H9 (cell line): ENCODE data around the gene CDK5R1. TPM values are rescaled to one million over a fixed set of nuclear protein-coding genes. Genes with fewer than 3 reads are reported as not detected.

Source experiments
- DNase-seq: peaks from one replicate; pipeline ENCODE4 v3.0.0-alpha.2; 2017
- H2AFZ ChIP-seq: one replicate; pipeline ENCODE4 v1.6.1; 2013; ENCODE audit warnings: mild to moderate bottlenecking, low read length, control low read depth, moderate library complexity
- H2AK5ac ChIP-seq: 2 replicates; pipeline ENCODE4 v1.6.1; 2013; ENCODE audit warnings: low read length, control low read depth, mixed read lengths; ENCODE audit not compliant: insufficient read length
- H2BK120ac ChIP-seq: one replicate; pipeline ENCODE4 v1.6.1; 2013; ENCODE audit warnings: low read depth, mild to moderate bottlenecking, low read length, control low read depth, inconsistent platforms; ENCODE audit not compliant: poor library complexity, severe bottlenecking
- H2BK12ac ChIP-seq: 2 replicates; pipeline ENCODE4 v1.6.1; 2013; ENCODE audit warnings: low read length, control low read depth, mixed read lengths, low read depth; ENCODE audit not compliant: insufficient read length
- H2BK15ac ChIP-seq: 2 replicates; pipeline ENCODE4 v1.6.1; 2013; ENCODE audit warnings: low read depth, low read length, control low read depth
- H2BK20ac ChIP-seq: one replicate; pipeline ENCODE4 v1.6.1; 2013; ENCODE audit warnings: low read depth, mild to moderate bottlenecking, low read length, control low read depth, inconsistent platforms; ENCODE audit not compliant: poor library complexity, severe bottlenecking
- H2BK5ac ChIP-seq: 2 replicates; pipeline ENCODE4 v1.6.1; 2013; ENCODE audit warnings: low read length, control low read depth, mixed read lengths; ENCODE audit not compliant: insufficient read length
- H3K14ac ChIP-seq: 2 replicates; pipeline ENCODE4 v1.6.1; 2013; ENCODE audit warnings: low read length, control low read depth; ENCODE audit not compliant: insufficient read depth
- H3K18ac ChIP-seq: 2 replicates; pipeline ENCODE4 v1.6.1; 2013; ENCODE audit warnings: low read depth, mild to moderate bottlenecking, mixed read lengths, low read length, control low read depth; ENCODE audit not compliant: insufficient read length
- H3K23ac ChIP-seq: 2 replicates; pipeline ENCODE4 v1.6.1; 2013; ENCODE audit warnings: low read length, control low read depth, mixed read lengths, low read depth; ENCODE audit not compliant: insufficient read length
- H3K23me2 ChIP-seq: 2 replicates; pipeline ENCODE4 v1.6.1; 2013; ENCODE audit warnings: low read depth, mild to moderate bottlenecking, mixed read lengths, low read length, control low read depth; ENCODE audit not compliant: insufficient read length, poor library complexity, severe bottlenecking
- H3K27ac ChIP-seq: 2 replicates; pipeline ENCODE4 v1.5.1; 2013; ENCODE audit warnings: low read length, control low read depth, mixed read lengths, low read depth; ENCODE audit not compliant: insufficient read length
- H3K27me3 ChIP-seq: 2 replicates; pipeline ENCODE4 v1.6.1; 2013; ENCODE audit warnings: low read length, control low read depth, inconsistent platforms; ENCODE audit not compliant: insufficient read depth
- H3K4ac ChIP-seq: 2 replicates; pipeline ENCODE4 v1.6.1; 2013; ENCODE audit warnings: low read depth, mild to moderate bottlenecking, control low read depth, inconsistent platforms, low read length, moderate library complexity
- H3K4me1 ChIP-seq: 2 replicates; pipeline ENCODE4 v1.6.1; 2013; ENCODE audit warnings: low read length, control low read depth, inconsistent platforms; ENCODE audit not compliant: insufficient read depth
- H3K4me2 ChIP-seq: 2 replicates; pipeline ENCODE4 v1.6.1; 2013; ENCODE audit warnings: low read length, control low read depth, mixed read lengths; ENCODE audit not compliant: insufficient read length, insufficient read depth
- H3K56ac ChIP-seq: 2 replicates; pipeline ENCODE4 v1.6.1; 2013; ENCODE audit warnings: low read depth, mild to moderate bottlenecking, mixed read lengths, low read length, control low read depth; ENCODE audit not compliant: insufficient read length
- H3K79me1 ChIP-seq: 2 replicates; pipeline ENCODE4 v1.6.1; 2013; ENCODE audit warnings: low read depth, mild to moderate bottlenecking, moderate library complexity, low read length, control low read depth, inconsistent platforms; ENCODE audit not compliant: insufficient read depth, poor library complexity, severe bottlenecking
- H3K79me2 ChIP-seq: 2 replicates; pipeline ENCODE4 v1.6.1; 2013; ENCODE audit warnings: low read length, control low read depth, inconsistent platforms; ENCODE audit not compliant: insufficient read depth
- H3K9ac ChIP-seq: 2 replicates; pipeline ENCODE4 v1.6.1; 2013; ENCODE audit warnings: low read length, control low read depth, mixed read lengths; ENCODE audit not compliant: insufficient read length; ENCODE audit errors: extremely low read depth
- H3K9me3 ChIP-seq: one replicate; pipeline ENCODE4 v1.6.1; 2013; ENCODE audit warnings: low read depth, low read length, inconsistent platforms; ENCODE audit not compliant: control insufficient read depth
- H3T11ph ChIP-seq: one replicate; pipeline ENCODE4 v1.6.1; 2013; ENCODE audit warnings: mild to moderate bottlenecking, low read length, control low read depth, inconsistent platforms
- H4K20me1 ChIP-seq: one replicate; pipeline ENCODE4 v1.6.1; 2013; ENCODE audit not compliant: control insufficient read depth, insufficient read length, insufficient read depth
- H4K5ac ChIP-seq: 2 replicates; pipeline ENCODE4 v1.6.1; 2013; ENCODE audit warnings: low read depth, mild to moderate bottlenecking, mixed read lengths, low read length, control low read depth; ENCODE audit not compliant: insufficient read length
- H4K8ac ChIP-seq: replicated peaks from 2 replicates; pipeline ENCODE4 v1.6.1; 2013; ENCODE audit warnings: low read length, control low read depth, mixed read lengths, low read depth; ENCODE audit not compliant: insufficient read length
- H4K91ac ChIP-seq: 2 replicates; pipeline ENCODE4 v1.6.1; 2013; ENCODE audit warnings: low read depth, mild to moderate bottlenecking, moderate library complexity, mixed read lengths, low read length, control low read depth; ENCODE audit not compliant: insufficient read length
- H3K27ac Mint-ChIP-seq, 3 experiments: 2 replicates in 2 of 3; 3 replicates in 1 of 3; pipeline ENCODE4 v1.8.0; 2020 to 2021; ENCODE audit warnings: mixed read lengths in 3 of 3, mild to moderate bottlenecking in 1 of 3, moderate library complexity in 1 of 3
- H3K27me3 Mint-ChIP-seq: 2 replicates; pipeline ENCODE4 v1.8.0; 2021; ENCODE audit warnings: low read depth, mild to moderate bottlenecking, moderate library complexity, mixed read lengths
- H3K36me3 Mint-ChIP-seq, 3 experiments: 2 replicates in 2 of 3; 3 replicates in 1 of 3; pipeline ENCODE4 v1.8.0; 2020 to 2021; ENCODE audit warnings: low read depth in 3 of 3, mixed read lengths in 3 of 3; ENCODE audit not compliant: insufficient read depth in 1 of 3
- H3K4me1 Mint-ChIP-seq, 2 experiments: 2 replicates each; pipeline ENCODE4 v1.8.0; 2020; ENCODE audit warnings: mixed read lengths in 2 of 2
- H3K4me3 Mint-ChIP-seq, 2 experiments: 2 replicates in 1 of 2; 3 replicates in 1 of 2; pipeline ENCODE4 v1.8.0; 2020 to 2021; ENCODE audit warnings: mild to moderate bottlenecking in 2 of 2, mixed read lengths in 2 of 2, moderate library complexity in 1 of 2
- H3K9me3 Mint-ChIP-seq, 2 experiments: 2 replicates in 1 of 2; 3 replicates in 1 of 2; pipeline ENCODE4 v1.8.0; 2020; ENCODE audit warnings: mild to moderate bottlenecking in 2 of 2, mixed read lengths in 2 of 2, moderate library complexity in 1 of 2
- CTCF ChIP-seq: fragments of 200-600 bp; sonication (generic); conservative IDR thresholded peaks from 3 replicates; pipeline ENCODE4 v1.8.0; 2021; ENCODE audit warnings: antibody characterized with exemption, mild to moderate bottlenecking
- WGBS: extraction: QIAGEN DNeasy Blood & Tissue Kit; methylation state at CpG from one replicate; pipeline ENCODE4 v1.1.7; 2013; ENCODE audit warnings: missing lambda C conversion rate, low lambda C conversion rate, mixed read lengths; ENCODE audit not compliant: insufficient read length; ENCODE audit errors: extremely low coverage; 5-methylcytosine and 5-hydroxymethylcytosine counted together
- total RNA-seq: library from RNA; stranded (reverse); gene quantifications from 2 replicates; pipeline ENCODE4 v1.2.1, GENCODE V29; 2021

CDK5R1 gene
- total RNA-seq, 1 experiment from 2014 or later, result 11.4 TPM

- no peak overlapping the region for H2BK12ac ChIP-seq
These were observed 15.1 kb upstream of the CDK5R1 start for GRCh38 chr17:32471652-32472051.

More at GRCh38 chr17:32471652-32472051, 15.1 kb upstream of the CDK5R1 start:
- Histone ChIP-seq H2BK20ac (no peak overlapping the region), H3K14ac (no peak overlapping the region), H3K79me1 (no peaks in the 10 kb centered on the region), H3K9me3 (no peaks in the 10 kb centered on the region), H2AK5ac (no peak overlapping the region), H2BK5ac (no peak overlapping the region), H4K91ac (no peak overlapping the region), H3K23me2 (no peaks in the 10 kb centered on the region), H3K27me3 (no peaks in the 10 kb centered on the region), H2AFZ (no peak overlapping the region), H3K79me2 (0 out of 2 replicates have a peak, but pooled peaks cover 3% of the 10 kb centered on the region), H3K18ac (no peak overlapping the region), H2BK15ac (no peak overlapping the region), H2BK120ac (no peak overlapping the region), H4K5ac (no peak overlapping the region), H3K4me1 (no peaks in the 10 kb centered on the region), H4K8ac (no peak overlapping the region), H3K56ac (no peak overlapping the region), H3T11ph (no peak overlapping the region), H3K27ac (no peak overlapping the region), H4K20me1 (no peaks in the 10 kb centered on the region), H3K9ac (no peak overlapping the region), H3K23ac (no peak overlapping the region), H3K4ac (no peak overlapping the region), H3K4me2 (no peak overlapping the region)
- TF ChIP-seq CTCF, result no peak
- Mint-ChIP-seq H3K4me1 (no peaks in the 10 kb centered on the region), H3K4me3 (no peak overlapping the region), H3K27me3 (no peaks in the 10 kb centered on the region), H3K36me3 (peaks cover 66 to 93% (median 84%) of the 10 kb centered on the region in 3 experiments), H3K9me3 (no peaks in the 10 kb centered on the region; a peak in 1 of 5 replicates), H3K27ac (no peak overlapping the region)
- DNase-seq, result no peak
- no CpG with 5 or more reads among the region's 4 CpGs for WGBS
